Glutamatergic neuron (in vitro differentiated cells): Measurements from ENCODE around the gene TBX18. TPM values are rescaled to one million over a fixed set of nuclear protein-coding genes. Genes with fewer than 3 reads are reported as not detected.

Experiments used
- DNase-seq: peaks from one replicate; pipeline ENCODE4 v3.0.0; 2022
- H3K27ac Mint-ChIP-seq: one replicate; pipeline ENCODE4 v1.8.0; 2020; ENCODE audit warnings: mild to moderate bottlenecking, mixed read lengths, inconsistent platforms; ENCODE audit not compliant: unreplicated experiment
- H3K27me3 Mint-ChIP-seq: one replicate; pipeline ENCODE4 v1.8.0; 2020; ENCODE audit warnings: mild to moderate bottlenecking, moderate library complexity, mixed read lengths, inconsistent platforms; ENCODE audit not compliant: unreplicated experiment
- H3K36me3 Mint-ChIP-seq: one replicate; pipeline ENCODE4 v1.8.0; 2020; ENCODE audit warnings: mild to moderate bottlenecking, mixed read lengths, inconsistent platforms; ENCODE audit not compliant: unreplicated experiment
- H3K4me1 Mint-ChIP-seq: one replicate; pipeline ENCODE4 v1.8.0; 2020; ENCODE audit warnings: mild to moderate bottlenecking, low read depth, mixed read lengths, inconsistent platforms; ENCODE audit not compliant: unreplicated experiment
- H3K4me3 Mint-ChIP-seq: one replicate; pipeline ENCODE4 v1.8.0; 2020; ENCODE audit warnings: mild to moderate bottlenecking, mixed read lengths, inconsistent platforms; ENCODE audit not compliant: unreplicated experiment
- H3K9me3 Mint-ChIP-seq: one replicate; pipeline ENCODE4 v1.8.0; 2020; ENCODE audit warnings: mild to moderate bottlenecking, moderate library complexity, mixed read lengths, inconsistent platforms; ENCODE audit not compliant: unreplicated experiment
- CTCF ChIP-seq: fragments of 200-600 bp; sonication (generic); IDR thresholded peaks from one replicate; pipeline ENCODE4 v1.5.0; 2021; ENCODE audit not compliant: partially characterized antibody, unreplicated experiment
- total RNA-seq: library from RNA; stranded (reverse); fragmentation: NEBNext Ultra II Directional; extraction: Animal tissue kit (Norgen Biotek cat#: 25700); gene quantifications from one replicate; pipeline ENCODE4 v1.2.1, GENCODE V29; 2021; ENCODE audit not compliant: unreplicated experiment

TBX18 gene
- total RNA-seq, 1 donor from 2014 or later = 5.1 TPM

- peaks cover 10% of the 10 kb centered on the region for H3K4me1 Mint-ChIP-seq
- no peaks in the 10 kb centered on the region for H3K36me3 Mint-ChIP-seq
- DNase-seq = no peak
- H3K27me3 Mint-ChIP-seq = peaks cover 5% of the 10 kb centered on the region
- peaks cover 4% of the 10 kb centered on the region for H3K9me3 Mint-ChIP-seq
- TF ChIP-seq CTCF = no peak
- no peak overlapping the region for H3K27ac Mint-ChIP-seq
- H3K4me3 Mint-ChIP-seq = no peak overlapping the region
Measured at GRCh38 chr6:84779380-84779779, 15.0 kb upstream of the TBX18 start.

- H3K4me3 Mint-ChIP-seq = no peak overlapping the region
- no peak overlapping the region for H3K27ac Mint-ChIP-seq
- no peaks in the 10 kb centered on the region for H3K36me3 Mint-ChIP-seq
- no peak for DNase-seq
- peaks cover 9% of the 10 kb centered on the region for H3K27me3 Mint-ChIP-seq
- TF ChIP-seq CTCF = no peak
- H3K9me3 Mint-ChIP-seq = peaks cover 6% of the 10 kb centered on the region
- peaks cover 9% of the 10 kb centered on the region for H3K4me1 Mint-ChIP-seq
Measured at GRCh38 chr6:84777888-84778287, 13.5 kb upstream of the TBX18 start.

- Mint-ChIP-seq H3K36me3 (no peaks in the 10 kb centered on the region), H3K9me3 (peaks cover 17% of the 10 kb centered on the region), H3K4me3 (no peak overlapping the region), H3K4me1 (peaks cover 5% of the 10 kb centered on the region), H3K27me3 (peaks cover 20% of the 10 kb centered on the region), H3K27ac (no peak overlapping the region)
- no peak for DNase-seq
- no peak for TF ChIP-seq CTCF
Measured at GRCh38 chr6:84776392-84776791, 12.0 kb upstream of the TBX18 start.

- no peak for DNase-seq
- peak overlapping the region; percentile 76 for H3K4me3 Mint-ChIP-seq
- H3K27me3 Mint-ChIP-seq = peaks cover 26% of the 10 kb centered on the region
- H3K4me1 Mint-ChIP-seq = peaks cover 5% of the 10 kb centered on the region
- H3K36me3 Mint-ChIP-seq = no peaks in the 10 kb centered on the region
- H3K9me3 Mint-ChIP-seq = peaks cover 17% of the 10 kb centered on the region
- H3K27ac Mint-ChIP-seq = no peak overlapping the region
- no peak for TF ChIP-seq CTCF
Measured at GRCh38 chr6:84775751-84776150, 11.4 kb upstream of the TBX18 start.

- Mint-ChIP-seq H3K4me1 (peaks cover 5% of the 10 kb centered on the region), H3K4me3 (peak overlapping the region; percentile 76), H3K9me3 (peaks cover 17% of the 10 kb centered on the region), H3K36me3 (no peaks in the 10 kb centered on the region), H3K27me3 (peaks cover 26% of the 10 kb centered on the region), H3K27ac (peak overlapping the region; percentile 2)
- DNase-seq = no peak
- no peak for TF ChIP-seq CTCF
Measured at GRCh38 chr6:84774985-84775284, 10.5 kb upstream of the TBX18 start.
